Adipocyte (in vitro differentiated cells): ENCODE measurements around the gene SOX5.
"Not testable (repeated sequence)": the region's sequence is repeated elsewhere in the genome, so short reads cannot be mapped to it uniquely, and the experiment has no call there.

Experiments used
- DNase-seq: peaks from one replicate; pipeline ENCODE4 v3.0.0-alpha.2; 2015; ENCODE audit warnings: low read depth
- H3K27me3 ChIP-seq: replicated peaks from 2 replicates; pipeline ENCODE4 v1.7.0; 2013; ENCODE audit warnings: mild to moderate bottlenecking, low read length, moderate library complexity; ENCODE audit not compliant: control insufficient read depth, insufficient read depth
- H3K36me3 ChIP-seq: 2 replicates; pipeline ENCODE4 v1.7.0; 2013; ENCODE audit warnings: low read length, mild to moderate bottlenecking, moderate library complexity; ENCODE audit not compliant: control insufficient read depth, insufficient read depth, severe bottlenecking
- H3K4me1 ChIP-seq: 2 replicates; pipeline ENCODE4 v1.7.0; 2013; ENCODE audit warnings: mild to moderate bottlenecking, low read length, moderate library complexity; ENCODE audit not compliant: control insufficient read depth, insufficient read depth
- H3K4me3 ChIP-seq: 2 replicates; pipeline ENCODE4 v1.7.0; 2013; ENCODE audit warnings: mild to moderate bottlenecking, low read length, moderate library complexity
- H3K9ac ChIP-seq: 2 replicates; pipeline ENCODE4 v1.7.0; 2013; ENCODE audit warnings: mild to moderate bottlenecking, low read length, moderate library complexity
- H3K9me3 ChIP-seq: 2 replicates; pipeline ENCODE4 v1.7.0; 2013; ENCODE audit warnings: mild to moderate bottlenecking, low read length, moderate library complexity; ENCODE audit not compliant: control insufficient read depth

Gene SOX5

DNA sequence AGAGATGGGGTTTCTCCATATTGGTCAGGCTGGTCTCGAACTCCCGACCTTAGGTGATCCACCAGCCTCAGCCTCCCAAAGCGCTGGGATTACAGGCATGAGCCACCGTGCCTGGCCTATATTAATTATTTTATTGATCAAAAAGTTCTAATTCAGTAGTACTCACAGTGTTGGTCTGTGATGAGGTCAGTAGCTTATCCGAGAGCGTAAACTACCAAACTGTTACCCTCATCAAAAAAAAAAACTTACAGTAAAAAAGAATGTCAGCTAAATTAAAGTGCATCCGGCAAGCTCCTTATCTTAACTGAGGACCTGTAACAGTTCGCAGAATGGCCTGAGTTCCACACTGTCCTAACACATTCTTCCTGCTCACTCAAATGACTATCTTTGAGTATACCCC lies 228.2 kb downstream of the SOX5 start:
- DNase-seq, result no peak
- H3K36me3 ChIP-seq, result peaks cover 6% of the 10 kb centered on the region
- no peaks in the 10 kb centered on the region for H3K27me3 ChIP-seq
- no peak overlapping the region for H3K4me3 ChIP-seq
- H3K4me1 ChIP-seq, result no peaks in the 10 kb centered on the region
- no peaks in the 10 kb centered on the region for H3K9me3 ChIP-seq
- no peak overlapping the region for H3K9ac ChIP-seq

DNA sequence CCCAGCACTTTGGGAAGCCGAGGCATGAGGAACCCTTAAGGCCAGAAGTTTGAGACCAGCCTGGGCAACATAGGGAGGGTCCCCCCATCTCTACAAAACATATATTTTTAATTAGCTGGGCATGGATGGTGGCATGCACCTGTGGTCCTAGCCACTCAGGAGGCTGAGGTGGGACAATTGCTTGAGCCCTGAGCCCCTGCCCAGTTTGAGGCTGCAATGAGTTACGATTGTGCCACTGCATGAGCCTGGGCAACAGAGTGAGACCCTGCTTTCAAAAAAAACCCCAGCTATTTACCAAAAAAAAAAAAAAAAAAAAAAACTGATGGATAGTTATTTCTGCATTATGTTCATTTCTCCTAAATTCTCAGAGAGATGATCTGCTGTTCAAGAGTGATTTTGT lies 230.0 kb downstream of the SOX5 start:
- no peaks in the 10 kb centered on the region for H3K27me3 ChIP-seq
- no peak for DNase-seq
- no peaks in the 10 kb centered on the region for H3K4me1 ChIP-seq

DNA sequence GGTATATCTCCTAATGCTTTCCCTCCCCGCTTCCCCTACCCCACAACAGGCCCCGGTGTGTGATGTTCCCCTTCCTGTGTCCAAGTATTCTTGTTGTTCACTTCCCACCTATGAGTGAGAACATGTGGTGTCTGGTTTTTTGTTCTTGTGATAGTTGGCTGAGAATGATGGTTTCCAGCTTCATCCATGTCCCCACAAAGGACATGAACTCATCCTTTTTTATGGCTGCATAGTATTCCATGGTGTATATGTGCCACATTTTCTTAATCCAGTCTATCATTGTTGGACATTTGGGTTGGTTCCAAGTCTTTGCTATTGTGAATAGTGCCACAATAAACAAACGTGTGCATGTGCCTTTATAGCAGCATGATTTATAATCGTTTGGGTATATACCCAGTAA lies 239.1 kb downstream of the SOX5 start:
- not testable (repeated sequence) for DNase-seq, H3K9ac ChIP-seq, H3K27me3 ChIP-seq, H3K4me3 ChIP-seq, H3K4me1 ChIP-seq, H3K36me3 ChIP-seq, H3K9me3 ChIP-seq

More for the DNA sequence above, 230.0 kb downstream of the SOX5 start:
- H3K4me3 ChIP-seq, result no peak overlapping the region
- H3K9me3 ChIP-seq, result no peaks in the 10 kb centered on the region
- peaks cover under 1% of the 10 kb centered on the region for H3K36me3 ChIP-seq
- H3K9ac ChIP-seq, result no peak overlapping the region

DNA sequence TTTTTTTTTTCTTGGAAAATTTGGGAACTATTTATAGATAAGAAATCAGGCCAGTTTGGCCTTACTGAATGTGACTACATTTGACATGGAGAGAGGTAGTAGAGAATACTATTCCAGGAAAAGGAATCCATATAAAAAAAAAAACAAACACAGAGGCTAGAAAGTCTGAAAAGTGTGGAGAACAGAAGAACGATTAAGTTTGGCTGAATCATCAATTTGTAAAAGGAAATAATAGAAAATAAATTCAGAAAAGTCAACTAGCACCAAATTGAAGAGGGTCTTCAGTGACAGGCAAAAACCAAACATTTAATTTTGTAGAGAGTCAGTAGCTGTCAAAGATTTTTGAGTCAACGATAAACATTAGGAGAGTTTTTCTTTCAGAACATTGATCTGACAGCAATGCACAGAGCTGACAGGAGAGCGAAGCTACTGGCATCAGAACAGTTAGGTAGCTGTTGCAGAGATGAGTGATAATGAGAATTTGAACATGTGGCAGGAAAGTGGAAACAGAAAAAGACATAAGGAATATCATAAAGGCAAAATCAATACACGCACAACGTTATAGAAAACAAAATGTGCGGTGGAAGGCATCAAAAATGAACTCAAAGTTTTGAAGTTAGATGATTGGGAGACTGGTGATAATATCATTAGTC lies 241.2 kb downstream of the SOX5 start:
- Histone ChIP-seq H3K9me3 (no peaks in the 10 kb centered on the region), H3K9ac (no peak overlapping the region), H3K4me3 (no peak overlapping the region), H3K27me3 (no peaks in the 10 kb centered on the region), H3K4me1 (no peaks in the 10 kb centered on the region), H3K36me3 (no peaks in the 10 kb centered on the region)
- no peak for DNase-seq

DNA sequence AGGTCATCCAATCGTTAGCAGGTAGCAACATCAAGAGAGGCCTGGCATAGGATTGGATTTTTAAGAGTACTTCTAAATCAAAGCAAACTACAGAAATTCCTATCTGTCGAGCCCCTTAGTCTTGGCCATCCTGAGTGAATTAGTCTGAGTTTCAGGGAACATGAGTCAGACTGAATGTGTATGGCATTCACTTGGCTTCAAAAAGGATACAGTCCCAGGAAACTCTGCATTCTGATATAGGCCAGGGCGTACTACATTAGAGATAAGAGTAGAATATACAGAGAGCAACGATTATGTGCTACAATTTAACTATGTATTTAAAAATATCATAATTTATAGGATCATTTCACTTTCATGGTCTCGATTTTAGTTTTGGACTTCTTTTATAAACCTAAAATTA lies 242.2 kb downstream of the SOX5 start:
- DNase-seq, result no peak
- H3K9ac ChIP-seq, result no peak overlapping the region
- H3K27me3 ChIP-seq, result no peaks in the 10 kb centered on the region
- no peaks in the 10 kb centered on the region for H3K9me3 ChIP-seq
- no peak overlapping the region for H3K4me3 ChIP-seq
- no peaks in the 10 kb centered on the region for H3K36me3 ChIP-seq
- H3K4me1 ChIP-seq, result no peaks in the 10 kb centered on the region

DNA sequence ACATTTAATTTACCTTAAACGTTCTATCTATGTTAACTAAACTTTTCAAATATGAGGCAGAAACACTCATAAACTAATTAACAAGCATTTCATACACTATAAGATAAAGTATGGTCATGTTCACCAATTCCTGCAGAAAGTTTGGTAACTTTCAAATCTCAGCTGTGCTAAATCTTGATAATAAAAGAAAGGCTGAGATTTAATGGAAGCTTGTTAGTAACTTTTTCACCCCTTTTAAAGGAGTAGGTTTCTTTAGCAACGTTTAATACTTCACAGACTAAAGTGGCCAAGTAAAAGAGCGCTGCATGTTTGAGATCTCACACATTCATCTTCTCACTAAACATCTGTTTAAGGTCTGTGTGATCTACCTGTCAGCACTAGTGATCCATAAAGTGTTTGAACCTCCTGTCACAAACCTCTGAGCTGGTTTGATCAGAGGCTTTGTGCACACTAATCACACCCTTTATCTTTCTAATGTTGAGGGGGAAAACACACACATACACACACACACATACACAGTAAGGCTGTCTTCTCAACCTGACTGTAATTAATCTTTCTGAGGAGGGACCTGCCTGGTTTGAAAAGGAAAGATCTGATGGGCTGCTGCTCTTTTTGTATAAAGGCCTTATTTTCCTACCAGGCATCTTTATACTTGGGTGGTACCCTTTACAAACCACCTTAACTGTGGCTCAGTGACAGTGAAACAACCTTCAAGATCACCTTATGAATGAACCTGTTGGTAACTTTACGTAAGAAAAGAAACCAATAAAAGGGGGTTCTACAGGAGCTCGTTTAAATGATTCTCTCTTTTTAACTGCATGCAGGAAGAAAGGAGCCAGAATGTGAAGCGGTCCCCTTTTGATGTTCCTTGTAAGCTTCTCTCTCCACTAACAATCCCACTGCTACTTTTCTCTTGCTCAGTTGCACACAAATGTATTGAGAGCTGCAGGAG lies 244.2 kb downstream of the SOX5 start:
- H3K4me3 ChIP-seq, result no peak overlapping the region
- DNase-seq, result no peak
- no peaks in the 10 kb centered on the region for H3K27me3 ChIP-seq
- no peaks in the 10 kb centered on the region for H3K4me1 ChIP-seq
- no peak overlapping the region for H3K9ac ChIP-seq
- no peaks in the 10 kb centered on the region for H3K9me3 ChIP-seq
- no peaks in the 10 kb centered on the region for H3K36me3 ChIP-seq

DNA sequence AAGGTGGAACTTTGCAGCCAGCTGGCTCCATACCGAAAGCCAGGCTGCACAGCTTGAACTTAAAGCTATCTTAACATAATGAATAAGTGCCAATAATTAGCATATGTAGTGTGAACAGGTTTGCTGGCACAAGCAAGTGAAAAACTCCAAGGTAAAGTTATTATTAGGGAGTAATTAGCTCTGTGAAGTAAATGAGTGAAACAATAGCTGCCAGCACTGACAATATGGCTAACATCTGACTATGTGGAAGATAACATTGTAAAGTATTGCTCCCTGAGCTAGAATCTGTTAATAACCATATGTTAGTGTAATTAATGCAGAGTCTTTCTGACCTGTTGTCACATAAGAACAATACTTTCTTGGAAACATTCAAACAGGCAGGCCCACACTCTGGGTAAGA lies 246.4 kb downstream of the SOX5 start:
- H3K36me3 ChIP-seq, result no peaks in the 10 kb centered on the region
- H3K9ac ChIP-seq, result no peak overlapping the region
- H3K4me3 ChIP-seq, result no peak overlapping the region
- no peaks in the 10 kb centered on the region for H3K27me3 ChIP-seq
- H3K9me3 ChIP-seq, result no peaks in the 10 kb centered on the region
- H3K4me1 ChIP-seq, result no peaks in the 10 kb centered on the region
- no peak for DNase-seq

DNA sequence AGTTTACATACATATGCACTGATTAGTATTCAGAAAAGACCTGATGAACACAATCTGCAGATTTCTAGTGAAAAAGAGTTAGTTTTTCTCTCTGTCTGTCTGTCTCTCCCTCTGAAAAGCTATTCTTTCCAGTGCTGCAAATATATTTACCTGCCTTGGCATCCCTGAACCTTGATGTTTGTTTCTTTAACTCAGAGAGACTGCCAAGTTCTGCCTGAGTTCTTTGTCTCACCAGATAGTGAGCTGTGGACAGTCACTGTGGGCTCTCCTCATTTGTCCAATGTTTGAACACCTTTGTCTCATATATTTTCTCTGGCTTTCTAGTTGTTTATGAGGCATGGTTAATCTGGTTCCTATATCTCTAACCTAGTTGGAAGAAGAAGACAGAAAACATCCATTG lies 250.4 kb downstream of the SOX5 start:
- Histone ChIP-seq H3K4me1 (no peaks in the 10 kb centered on the region), H3K4me3 (no peak overlapping the region)
- no peak for DNase-seq

DNA sequence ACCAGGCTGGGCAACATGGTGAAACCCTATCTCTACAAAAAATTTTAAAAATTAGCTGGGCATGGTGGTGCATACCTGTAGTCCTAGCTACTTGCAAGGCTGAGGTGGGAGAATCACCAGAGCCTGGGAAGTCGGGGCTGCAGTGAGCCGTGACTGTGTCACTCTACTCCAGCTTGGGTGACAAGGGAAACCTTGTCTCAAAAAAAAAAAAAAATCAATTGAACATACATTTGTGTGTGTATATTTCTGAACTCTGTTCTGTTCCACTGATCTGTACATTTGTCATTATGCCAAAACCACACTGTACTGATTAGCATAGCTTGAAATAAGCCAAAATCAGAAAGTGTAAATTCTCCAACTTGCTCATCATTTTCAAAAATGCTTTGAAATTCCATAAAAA lies 254.6 kb downstream of the SOX5 start:
- H3K4me1 ChIP-seq, result no peaks in the 10 kb centered on the region
- no peak overlapping the region for H3K9ac ChIP-seq
- no peak for DNase-seq
- H3K27me3 ChIP-seq, result no peaks in the 10 kb centered on the region
- peaks cover 9% of the 10 kb centered on the region for H3K9me3 ChIP-seq
- no peaks in the 10 kb centered on the region for H3K36me3 ChIP-seq
- no peak overlapping the region for H3K4me3 ChIP-seq

More for the DNA sequence above, 250.4 kb downstream of the SOX5 start:
- Histone ChIP-seq H3K36me3 (no peaks in the 10 kb centered on the region), H3K9me3 (peaks cover 7% of the 10 kb centered on the region), H3K27me3 (no peaks in the 10 kb centered on the region), H3K9ac (no peak overlapping the region)

DNA sequence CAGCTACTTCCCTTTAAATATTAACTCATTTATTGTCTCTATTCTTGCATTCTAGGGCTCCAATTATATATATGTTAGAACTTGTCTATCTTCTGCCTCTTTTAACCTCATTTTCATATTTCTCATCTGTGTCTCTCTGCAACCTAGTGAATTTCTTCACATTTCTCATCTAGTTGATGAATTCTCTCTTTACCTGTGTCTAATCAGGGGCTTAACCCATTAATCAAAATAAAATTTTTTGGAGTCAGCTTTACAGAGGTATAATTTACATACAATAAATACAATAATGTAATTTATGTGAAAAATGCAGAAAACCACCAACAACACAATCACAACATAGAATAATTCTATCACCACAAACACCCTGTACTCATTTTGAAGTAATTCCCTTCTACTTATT lies 255.2 kb downstream of the SOX5 start:
- Histone ChIP-seq H3K27me3 (no peaks in the 10 kb centered on the region), H3K9ac (no peak overlapping the region), H3K36me3 (no peaks in the 10 kb centered on the region), H3K9me3 (peaks cover 9% of the 10 kb centered on the region), H3K4me3 (no peak overlapping the region), H3K4me1 (no peaks in the 10 kb centered on the region)
- DNase-seq, result no peak

DNA sequence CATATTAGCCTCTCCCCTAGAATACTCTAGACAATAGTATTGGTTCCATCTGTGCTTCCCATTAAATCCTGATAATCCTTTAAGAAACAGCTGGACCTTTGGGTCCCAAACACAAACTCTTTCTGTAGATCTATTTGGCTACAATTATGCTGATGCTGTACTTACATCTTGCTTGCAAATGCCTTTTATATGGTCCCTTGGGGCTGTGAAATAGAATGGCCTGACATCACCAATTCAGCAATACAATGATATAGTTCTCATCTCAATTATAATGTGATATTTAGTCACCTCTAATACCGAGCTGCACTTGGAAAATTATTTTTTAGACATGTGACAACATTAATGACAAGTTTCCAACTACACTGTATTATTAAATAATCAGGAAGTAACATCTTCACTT lies 261.5 kb downstream of the SOX5 start:
- Histone ChIP-seq H3K36me3 (no peaks in the 10 kb centered on the region), H3K9me3 (no peaks in the 10 kb centered on the region), H3K4me3 (no peak overlapping the region), H3K9ac (no peak overlapping the region), H3K4me1 (no peaks in the 10 kb centered on the region), H3K27me3 (no peaks in the 10 kb centered on the region)
- DNase-seq, result no peak
